Nephron (organoid): ENCODE results near the gene FGD3.
"Not testable (repeated sequence)": the region's sequence is repeated elsewhere in the genome, so short reads cannot be mapped to it uniquely, and the experiment has no call there.

ENCODE experiments used
- H3K27ac Mint-ChIP-seq, 3 experiments: 2 replicates each; pipeline ENCODE4 v1.8.0; 2020; ENCODE audit warnings: mixed read lengths in 3 of 3, mild to moderate bottlenecking in 2 of 3, moderate library complexity in 1 of 3
- H3K27me3 Mint-ChIP-seq: 2 replicates; pipeline ENCODE4 v1.8.0; 2021; ENCODE audit warnings: low read depth, mild to moderate bottlenecking, moderate library complexity, mixed read lengths
- H3K36me3 Mint-ChIP-seq: 2 replicates; pipeline ENCODE4 v1.8.0; 2020; ENCODE audit warnings: low read depth, mixed read lengths
- H3K4me1 Mint-ChIP-seq: 2 replicates; pipeline ENCODE4 v1.8.0; 2020; ENCODE audit warnings: mixed read lengths
- H3K4me3 Mint-ChIP-seq, 3 experiments: 2 replicates each; pipeline ENCODE4 v1.8.0; 2020; ENCODE audit warnings: mild to moderate bottlenecking in 3 of 3, mixed read lengths in 3 of 3, moderate library complexity in 2 of 3
- H3K9me3 Mint-ChIP-seq: 2 replicates; pipeline ENCODE4 v1.8.0; 2020; ENCODE audit warnings: mixed read lengths
- TF ChIP-seq, protein P1 (sequence below), 3 experiments: fragments of 200-600 bp; sonication (generic); IDR thresholded peaks; one replicate each; pipeline ENCODE4 v1.5.0; 2021; ENCODE audit warnings: antibody characterized with exemption in 3 of 3; ENCODE audit not compliant: unreplicated experiment in 3 of 3

The FGD3 gene

DNA sequence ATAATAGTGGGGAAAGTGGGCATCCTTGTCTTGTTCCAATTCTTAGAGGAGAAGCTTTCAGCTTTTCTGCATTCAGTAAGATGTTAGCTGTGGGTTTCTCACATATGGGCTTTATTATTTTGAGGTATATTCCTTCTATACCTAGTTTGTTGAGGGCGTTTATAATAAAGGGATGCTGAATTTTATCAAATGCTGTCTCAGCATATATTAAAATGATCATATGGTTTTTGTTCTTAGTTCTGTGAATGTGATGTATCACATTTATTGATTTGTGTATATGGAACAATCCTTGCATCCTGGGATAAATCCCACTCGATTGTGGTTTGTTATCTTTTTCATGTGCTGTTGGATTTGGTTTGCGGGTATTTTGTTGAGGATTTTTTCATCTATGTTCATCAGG is 43.1 kb downstream of the FGD3 start:
- Mint-ChIP-seq H3K27me3 (peaks cover 4% of the 10 kb centered on the region), H3K4me1 (no peaks in the 10 kb centered on the region)

DNA sequence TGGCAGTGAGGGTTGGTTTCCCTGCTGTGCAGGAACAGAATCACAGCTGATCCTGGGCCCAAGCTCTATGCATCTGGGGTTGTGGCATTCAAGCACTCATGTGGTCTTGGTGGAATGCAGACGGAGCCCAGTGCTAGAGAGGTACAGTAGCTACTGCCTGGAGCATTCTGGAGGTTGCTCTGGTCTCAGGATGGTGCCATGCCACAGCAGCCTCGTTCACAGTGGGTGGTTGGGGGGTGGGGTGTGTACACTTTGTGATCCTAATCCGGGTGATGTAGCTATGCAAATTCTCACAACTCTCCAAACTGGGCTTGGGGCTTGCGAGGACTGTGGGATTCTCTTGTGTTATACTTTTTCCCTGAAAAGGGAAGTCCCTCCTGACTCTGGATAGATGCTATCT is 45.2 kb downstream of the FGD3 start:
- Mint-ChIP-seq H3K9me3 (peaks cover 34% of the 10 kb centered on the region), H3K4me1 (no peaks in the 10 kb centered on the region), H3K27ac (no peak overlapping the region), H3K36me3 (peaks cover 6% of the 10 kb centered on the region), H3K4me3 (no peak overlapping the region), H3K27me3 (peaks cover 4% of the 10 kb centered on the region)
- TF ChIP-seq, protein P1, sequence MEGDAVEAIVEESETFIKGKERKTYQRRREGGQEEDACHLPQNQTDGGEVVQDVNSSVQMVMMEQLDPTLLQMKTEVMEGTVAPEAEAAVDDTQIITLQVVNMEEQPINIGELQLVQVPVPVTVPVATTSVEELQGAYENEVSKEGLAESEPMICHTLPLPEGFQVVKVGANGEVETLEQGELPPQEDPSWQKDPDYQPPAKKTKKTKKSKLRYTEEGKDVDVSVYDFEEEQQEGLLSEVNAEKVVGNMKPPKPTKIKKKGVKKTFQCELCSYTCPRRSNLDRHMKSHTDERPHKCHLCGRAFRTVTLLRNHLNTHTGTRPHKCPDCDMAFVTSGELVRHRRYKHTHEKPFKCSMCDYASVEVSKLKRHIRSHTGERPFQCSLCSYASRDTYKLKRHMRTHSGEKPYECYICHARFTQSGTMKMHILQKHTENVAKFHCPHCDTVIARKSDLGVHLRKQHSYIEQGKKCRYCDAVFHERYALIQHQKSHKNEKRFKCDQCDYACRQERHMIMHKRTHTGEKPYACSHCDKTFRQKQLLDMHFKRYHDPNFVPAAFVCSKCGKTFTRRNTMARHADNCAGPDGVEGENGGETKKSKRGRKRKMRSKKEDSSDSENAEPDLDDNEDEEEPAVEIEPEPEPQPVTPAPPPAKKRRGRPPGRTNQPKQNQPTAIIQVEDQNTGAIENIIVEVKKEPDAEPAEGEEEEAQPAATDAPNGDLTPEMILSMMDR (IDR thresholded peaks at IDR 0.05; ENCODE audit: unreplicated experiment in 3 of 3), result no peak

More for the DNA sequence above, 43.1 kb downstream of the FGD3 start:
- peaks cover 14% of the 10 kb centered on the region for H3K36me3 Mint-ChIP-seq
- no peak overlapping the region for H3K4me3 Mint-ChIP-seq
- no peak overlapping the region for H3K27ac Mint-ChIP-seq
- TF ChIP-seq, protein P1 (IDR thresholded peaks at IDR 0.05; ENCODE audit: unreplicated experiment in 3 of 3), result no peak
- H3K9me3 Mint-ChIP-seq, result peaks cover 34% of the 10 kb centered on the region

DNA sequence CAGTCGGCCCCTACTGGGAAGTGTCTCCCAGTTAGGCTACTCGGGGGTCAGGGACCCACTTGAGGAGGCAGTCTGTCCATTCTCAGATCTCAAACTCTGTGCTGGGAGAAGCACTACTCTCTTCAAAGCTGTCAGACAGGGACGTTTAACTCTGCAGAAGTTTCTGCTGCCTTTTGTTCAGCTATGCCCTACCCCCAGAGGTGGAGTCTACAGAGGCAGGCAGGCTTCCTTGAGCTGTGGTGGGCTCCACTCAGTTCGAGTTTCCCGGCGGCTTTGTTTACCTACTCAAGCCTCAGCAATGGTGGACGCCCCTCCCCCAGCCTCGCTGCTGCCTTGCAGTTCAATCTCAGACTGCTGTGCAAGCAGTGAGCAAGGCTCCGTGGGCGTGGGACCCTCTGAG is 51.5 kb downstream of the FGD3 start:
- not testable (repeated sequence) for H3K4me1 Mint-ChIP-seq, H3K27me3 Mint-ChIP-seq, H3K27ac Mint-ChIP-seq, H3K36me3 Mint-ChIP-seq, H3K4me3 Mint-ChIP-seq
- peaks cover 29% of the 10 kb centered on the region for H3K9me3 Mint-ChIP-seq

DNA sequence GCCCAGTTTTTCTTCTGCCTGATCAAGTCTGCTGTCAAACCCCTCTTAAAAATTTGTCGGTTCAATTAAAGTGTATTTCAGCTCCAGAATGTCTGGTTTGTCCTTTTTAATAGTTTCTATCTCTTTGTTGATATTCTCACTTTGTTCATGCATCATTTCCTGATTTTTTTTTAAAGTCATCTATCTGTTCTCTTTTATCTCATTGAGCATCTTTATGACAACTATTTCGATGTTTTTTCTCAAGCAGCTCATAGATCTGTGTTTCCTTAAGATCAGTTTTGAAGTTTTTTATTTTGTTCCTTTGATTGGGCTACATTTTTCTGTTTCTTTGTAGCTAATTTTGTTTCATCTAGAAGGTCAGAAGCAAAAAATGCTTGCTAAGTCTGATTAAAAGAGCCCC is 53.7 kb downstream of the FGD3 start:
- Mint-ChIP-seq H3K36me3 (peaks cover 4% of the 10 kb centered on the region), H3K27me3 (no peaks in the 10 kb centered on the region), H3K27ac (no peak overlapping the region), H3K4me1 (no peaks in the 10 kb centered on the region), H3K9me3 (peaks cover 15% of the 10 kb centered on the region), H3K4me3 (no peak overlapping the region)
- TF ChIP-seq, protein P1 (IDR thresholded peaks at IDR 0.05; ENCODE audit: unreplicated experiment in 3 of 3), result no peak

DNA sequence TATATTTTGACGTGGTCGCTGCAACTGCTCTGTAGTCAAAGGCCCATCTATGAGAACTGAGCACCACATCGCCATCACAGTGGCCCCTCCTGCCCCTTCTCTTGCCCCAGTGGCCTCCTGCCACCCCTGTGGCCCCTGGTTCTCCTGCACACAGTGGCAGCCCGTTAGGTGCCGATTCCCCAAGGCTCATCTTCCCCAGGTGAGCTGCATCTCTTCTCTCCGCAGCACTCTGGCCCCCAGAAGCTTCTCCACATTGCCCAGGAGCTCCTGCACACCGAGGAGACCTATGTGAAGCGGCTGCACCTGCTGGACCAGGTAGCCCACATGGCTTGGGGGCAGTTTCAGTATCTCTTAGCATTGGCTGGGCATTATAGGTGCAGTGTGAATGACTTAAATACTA is 55.4 kb downstream of the FGD3 start:
- Mint-ChIP-seq H3K4me3 (no peak overlapping the region), H3K27me3 (no peaks in the 10 kb centered on the region), H3K27ac (no peak overlapping the region), H3K4me1 (no peaks in the 10 kb centered on the region), H3K9me3 (peaks cover 9% of the 10 kb centered on the region), H3K36me3 (peaks cover 4% of the 10 kb centered on the region)
- TF ChIP-seq, protein P1 (IDR thresholded peaks at IDR 0.05; ENCODE audit: unreplicated experiment in 3 of 3), result no peak

DNA sequence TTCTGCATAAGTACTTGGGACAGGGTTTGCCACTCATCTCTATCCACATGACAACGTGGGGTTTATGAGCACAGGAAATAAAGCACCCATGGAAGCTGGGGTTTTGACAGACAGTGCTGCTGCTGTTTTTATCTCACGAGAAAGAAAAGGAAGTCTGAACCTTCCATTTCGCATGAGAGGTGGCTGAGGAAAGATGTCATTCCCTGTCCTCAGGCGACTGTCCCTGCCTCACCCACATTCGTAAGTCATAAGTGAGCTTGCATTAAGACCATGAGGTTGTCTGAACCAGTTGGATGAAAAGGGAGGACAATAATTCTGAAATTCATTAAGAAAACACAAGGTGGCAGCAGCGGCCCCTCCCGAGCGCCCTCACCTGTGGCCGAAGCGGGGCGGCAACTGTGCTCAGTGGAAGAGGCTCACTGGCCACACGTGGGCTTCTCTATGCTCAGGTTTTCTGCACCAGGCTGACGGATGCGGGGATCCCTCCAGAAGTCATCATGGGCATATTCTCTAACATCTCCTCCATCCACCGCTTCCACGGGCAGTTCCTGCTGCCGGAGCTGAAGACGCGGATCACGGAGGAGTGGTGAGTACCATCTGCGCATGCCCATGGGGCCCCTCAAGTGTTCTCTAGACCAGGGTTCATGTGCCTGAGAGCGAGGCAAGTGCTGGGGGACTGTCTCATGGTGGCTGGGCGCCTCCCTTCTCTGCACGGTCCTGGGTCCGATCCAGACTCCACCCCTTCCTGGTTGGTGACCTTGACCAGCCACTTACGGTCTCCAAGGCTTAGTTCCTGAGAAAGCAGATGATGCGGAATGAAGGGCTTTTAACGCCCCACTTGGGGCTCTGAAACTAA is 56.5 kb downstream of the FGD3 start:
- TF ChIP-seq, protein P1 (IDR thresholded peaks at IDR 0.05; ENCODE audit: unreplicated experiment in 3 of 3), result peak; percentile 68 to 70 (median 69)
- Mint-ChIP-seq H3K27me3 (no peaks in the 10 kb centered on the region), H3K27ac (no peak overlapping the region), H3K36me3 (peaks cover 4% of the 10 kb centered on the region), H3K9me3 (peaks cover 5% of the 10 kb centered on the region), H3K4me1 (no peaks in the 10 kb centered on the region), H3K4me3 (no peak overlapping the region)
